Activated naive CD4-positive, alpha-beta T cell treated with anti-CD3 and anti-CD28 coated beads, Interleukin-2, amount 50 U/mL, for 72 hours (primary cell): Measurements from ENCODE around the gene MED1. TPM values are rescaled to one million over a fixed set of nuclear protein-coding genes. Genes with fewer than 3 reads are reported as not detected.
"Not testable (repeated sequence)": the region's sequence is repeated elsewhere in the genome, so short reads cannot be mapped to it uniquely, and the experiment has no call there.

Experiments used
- ATAC-seq, 2 donors: fragments of 150-1000 bp; cut with Tn5 transposase; 2 replicates each; pipeline ENCODE4 v1.10.0; 2021; ENCODE audit warnings: mild to moderate bottlenecking in 2 of 2, moderate library complexity in 2 of 2
- DNase-seq, 2 donors: peaks; one replicate each; pipeline ENCODE4 v3.0.0; 2021 to 2022; ENCODE audit warnings: low spot score in 2 of 2
- H3K27ac Mint-ChIP-seq, 2 donors: one replicate each; pipeline ENCODE4 v1.8.0; 2022; ENCODE audit warnings: mild to moderate bottlenecking in 2 of 2, mixed read lengths in 2 of 2
- H3K36me3 Mint-ChIP-seq, 2 donors: one replicate each; pipeline ENCODE4 v1.8.0; 2022; ENCODE audit warnings: mixed read lengths in 2 of 2
- H3K9me3 Mint-ChIP-seq, 2 donors: one replicate each; pipeline ENCODE4 v1.8.0; 2022; ENCODE audit warnings: mixed read lengths in 2 of 2
- total RNA-seq, 2 donors: library from RNA; stranded (reverse); gene quantifications; one replicate each; pipeline ENCODE4 v1.2.3, GENCODE V29; 2022

MED1 gene, protein sequence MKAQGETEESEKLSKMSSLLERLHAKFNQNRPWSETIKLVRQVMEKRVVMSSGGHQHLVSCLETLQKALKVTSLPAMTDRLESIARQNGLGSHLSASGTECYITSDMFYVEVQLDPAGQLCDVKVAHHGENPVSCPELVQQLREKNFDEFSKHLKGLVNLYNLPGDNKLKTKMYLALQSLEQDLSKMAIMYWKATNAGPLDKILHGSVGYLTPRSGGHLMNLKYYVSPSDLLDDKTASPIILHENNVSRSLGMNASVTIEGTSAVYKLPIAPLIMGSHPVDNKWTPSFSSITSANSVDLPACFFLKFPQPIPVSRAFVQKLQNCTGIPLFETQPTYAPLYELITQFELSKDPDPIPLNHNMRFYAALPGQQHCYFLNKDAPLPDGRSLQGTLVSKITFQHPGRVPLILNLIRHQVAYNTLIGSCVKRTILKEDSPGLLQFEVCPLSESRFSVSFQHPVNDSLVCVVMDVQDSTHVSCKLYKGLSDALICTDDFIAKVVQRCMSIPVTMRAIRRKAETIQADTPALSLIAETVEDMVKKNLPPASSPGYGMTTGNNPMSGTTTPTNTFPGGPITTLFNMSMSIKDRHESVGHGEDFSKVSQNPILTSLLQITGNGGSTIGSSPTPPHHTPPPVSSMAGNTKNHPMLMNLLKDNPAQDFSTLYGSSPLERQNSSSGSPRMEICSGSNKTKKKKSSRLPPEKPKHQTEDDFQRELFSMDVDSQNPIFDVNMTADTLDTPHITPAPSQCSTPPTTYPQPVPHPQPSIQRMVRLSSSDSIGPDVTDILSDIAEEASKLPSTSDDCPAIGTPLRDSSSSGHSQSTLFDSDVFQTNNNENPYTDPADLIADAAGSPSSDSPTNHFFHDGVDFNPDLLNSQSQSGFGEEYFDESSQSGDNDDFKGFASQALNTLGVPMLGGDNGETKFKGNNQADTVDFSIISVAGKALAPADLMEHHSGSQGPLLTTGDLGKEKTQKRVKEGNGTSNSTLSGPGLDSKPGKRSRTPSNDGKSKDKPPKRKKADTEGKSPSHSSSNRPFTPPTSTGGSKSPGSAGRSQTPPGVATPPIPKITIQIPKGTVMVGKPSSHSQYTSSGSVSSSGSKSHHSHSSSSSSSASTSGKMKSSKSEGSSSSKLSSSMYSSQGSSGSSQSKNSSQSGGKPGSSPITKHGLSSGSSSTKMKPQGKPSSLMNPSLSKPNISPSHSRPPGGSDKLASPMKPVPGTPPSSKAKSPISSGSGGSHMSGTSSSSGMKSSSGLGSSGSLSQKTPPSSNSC (N-terminal part only)
- total RNA-seq: 10 to 100 TPM; 63.8 to 65.4 TPM

- DNase-seq: peak; percentile 90 to 97
- Mint-ChIP-seq H3K27ac (peak within 1 kb of the TSS; percentile 96 to 99), H3K9me3 (no peaks in the 10 kb centered on the region), H3K36me3 (peaks cover 10 to 17% of the 10 kb centered on the region in 2 donors)
- peak; percentile 100 for ATAC-seq
Measured at GRCh38 chr17:39450847-39451581, at the start of gene MED1. Gene MED1 (minus strand): TSS chr17:39451263. CDS start chr17:39451062, 201 bp downstream.

- peaks cover 12 to 19% of the 10 kb centered on the region in 2 donors for H3K36me3 Mint-ChIP-seq
- ATAC-seq, H3K27ac Mint-ChIP-seq, H3K9me3 Mint-ChIP-seq, DNase-seq: not testable (repeated sequence)
Measured at GRCh38 chr17:39496921-39497320, 45.9 kb upstream of the MED1 start.

GRCh38 chr17:39487946-39488345 lies 36.9 kb upstream of the MED1 start:
- DNase-seq (no peak), ATAC-seq (no peak)
- peaks cover 5 to 9% of the 10 kb centered on the region in 2 donors for H3K36me3 Mint-ChIP-seq
- H3K27ac Mint-ChIP-seq: no peak overlapping the region
- no peaks in the 10 kb centered on the region for H3K9me3 Mint-ChIP-seq

- not testable (repeated sequence) for H3K27ac Mint-ChIP-seq, ATAC-seq, H3K36me3 Mint-ChIP-seq, H3K9me3 Mint-ChIP-seq, DNase-seq
Measured at GRCh38 chr17:39487490-39487889, 36.4 kb upstream of the MED1 start.

DNA sequence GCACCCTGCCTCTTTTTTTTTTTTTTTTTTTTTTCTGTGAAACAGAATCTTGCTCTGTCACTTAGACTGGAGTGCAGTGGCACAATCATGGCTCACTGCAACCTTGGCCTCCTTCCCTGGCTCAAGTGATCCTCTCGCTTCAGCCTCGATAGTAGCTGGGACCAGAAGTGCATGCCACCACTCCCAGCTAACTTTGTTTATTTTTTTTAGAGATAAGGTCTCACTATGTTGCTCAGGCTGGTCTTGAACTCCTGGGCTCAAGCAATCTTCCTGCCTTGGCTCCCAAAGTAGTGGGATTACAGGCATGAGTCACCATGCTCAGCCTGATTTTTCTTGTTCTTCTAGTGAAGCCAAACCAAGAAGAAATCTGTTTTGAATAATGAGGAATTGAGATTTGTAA lies 35.2 kb upstream of the MED1 start:
- H3K27ac Mint-ChIP-seq: peak overlapping the region in 1 of 2 donors; percentile 29
- ATAC-seq: no peak
- no peak for DNase-seq
- peaks cover 5 to 9% of the 10 kb centered on the region in 2 donors for H3K36me3 Mint-ChIP-seq
- H3K9me3 Mint-ChIP-seq: no peaks in the 10 kb centered on the region

- Mint-ChIP-seq H3K9me3 (no peaks in the 10 kb centered on the region), H3K36me3 (peaks cover 3 to 7% of the 10 kb centered on the region in 2 donors), H3K27ac (no peak overlapping the region)
- DNase-seq (no peak), ATAC-seq (no peak)
Measured at GRCh38 chr17:39485555-39485954, 34.5 kb upstream of the MED1 start.

GRCh38 chr17:39484178-39484577 lies 33.1 kb upstream of the MED1 start:
- Mint-ChIP-seq H3K36me3 (peaks cover 0 to 4% of the 10 kb centered on the region in 2 donors), H3K9me3 (no peaks in the 10 kb centered on the region), H3K27ac (no peak overlapping the region)
- DNase-seq (no peak), ATAC-seq (no peak)

- Mint-ChIP-seq H3K36me3 (peaks cover 0 to 4% of the 10 kb centered on the region in 2 donors), H3K9me3 (no peaks in the 10 kb centered on the region), H3K27ac (no peak overlapping the region)
- DNase-seq (no peak), ATAC-seq (no peak)
Measured at GRCh38 chr17:39483506-39483905, 32.4 kb upstream of the MED1 start.

DNA sequence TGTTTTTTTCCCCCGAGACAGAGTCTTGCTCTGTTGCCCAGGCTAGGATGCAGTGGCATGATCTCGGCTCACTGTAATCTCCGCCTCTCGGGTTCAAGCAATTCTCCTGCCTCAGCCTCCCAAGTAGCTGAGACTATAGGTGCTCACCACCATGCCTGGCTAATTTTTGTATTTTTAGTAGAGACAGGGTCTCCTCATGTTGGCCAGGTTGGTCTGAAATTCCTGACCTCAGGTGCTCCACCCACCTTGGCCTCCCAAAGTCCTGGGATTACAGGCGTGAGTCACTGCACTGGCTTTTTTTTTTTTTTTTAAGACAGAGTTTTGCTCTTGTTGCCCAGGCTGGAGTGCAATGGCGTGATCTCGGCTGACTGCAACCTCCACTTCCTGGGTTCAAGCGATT lies 28.6 kb upstream of the MED1 start:
- H3K9me3 Mint-ChIP-seq, ATAC-seq, H3K27ac Mint-ChIP-seq, DNase-seq, H3K36me3 Mint-ChIP-seq: not testable (repeated sequence)

DNA sequence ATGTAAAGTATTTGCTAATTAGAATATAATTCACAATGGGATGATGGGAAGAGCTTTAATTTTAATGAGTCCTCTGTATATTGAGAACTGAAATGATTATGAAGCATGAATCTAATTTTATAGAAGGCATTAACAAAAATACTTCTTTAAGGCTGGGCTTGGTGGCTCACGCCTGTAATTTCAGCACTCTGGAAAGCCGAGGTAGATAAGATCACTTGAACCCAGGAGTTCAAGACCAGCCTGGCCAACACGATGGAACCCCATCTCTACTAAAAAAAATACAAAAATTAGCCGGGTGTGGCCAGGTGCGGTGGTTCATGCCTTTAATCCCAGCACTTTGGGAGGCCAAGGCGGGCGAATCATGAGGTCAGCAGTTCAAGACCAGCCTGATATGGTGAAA lies 22.2 kb upstream of the MED1 start:
- ATAC-seq (no peak), DNase-seq (no peak)
- Mint-ChIP-seq H3K27ac (no peak overlapping the region), H3K36me3 (no peaks in the 10 kb centered on the region), H3K9me3 (no peaks in the 10 kb centered on the region)

DNA sequence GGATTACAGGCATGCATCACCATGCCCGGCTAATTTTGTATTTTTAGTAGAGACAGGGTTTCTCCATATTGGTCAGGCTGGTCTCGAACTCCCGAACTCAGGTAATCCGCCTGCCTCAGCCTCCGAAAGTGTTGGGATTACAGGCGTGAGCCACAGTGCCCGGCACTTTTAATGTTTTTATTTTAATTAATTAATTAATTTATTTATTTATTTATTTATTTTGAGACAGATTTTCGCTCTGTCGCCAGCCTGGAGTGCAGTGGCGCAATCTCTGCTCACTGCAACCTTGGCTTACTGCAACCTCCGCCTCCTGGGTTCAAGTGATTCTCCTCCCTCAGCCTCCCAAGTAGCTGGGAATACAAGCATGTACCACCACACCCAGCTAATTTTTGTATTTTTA lies 17.5 kb upstream of the MED1 start:
- not testable (repeated sequence) for H3K27ac Mint-ChIP-seq, H3K36me3 Mint-ChIP-seq, DNase-seq, H3K9me3 Mint-ChIP-seq, ATAC-seq

GRCh38 chr17:39464639-39465181 lies 13.6 kb upstream of the MED1 start:
- Mint-ChIP-seq H3K36me3 (peaks cover 16 to 26% of the 10 kb centered on the region in 2 donors), H3K27ac (peak overlapping the region; percentile 68 to 93)
- not testable (repeated sequence) for ATAC-seq, H3K9me3 Mint-ChIP-seq, DNase-seq

DNA sequence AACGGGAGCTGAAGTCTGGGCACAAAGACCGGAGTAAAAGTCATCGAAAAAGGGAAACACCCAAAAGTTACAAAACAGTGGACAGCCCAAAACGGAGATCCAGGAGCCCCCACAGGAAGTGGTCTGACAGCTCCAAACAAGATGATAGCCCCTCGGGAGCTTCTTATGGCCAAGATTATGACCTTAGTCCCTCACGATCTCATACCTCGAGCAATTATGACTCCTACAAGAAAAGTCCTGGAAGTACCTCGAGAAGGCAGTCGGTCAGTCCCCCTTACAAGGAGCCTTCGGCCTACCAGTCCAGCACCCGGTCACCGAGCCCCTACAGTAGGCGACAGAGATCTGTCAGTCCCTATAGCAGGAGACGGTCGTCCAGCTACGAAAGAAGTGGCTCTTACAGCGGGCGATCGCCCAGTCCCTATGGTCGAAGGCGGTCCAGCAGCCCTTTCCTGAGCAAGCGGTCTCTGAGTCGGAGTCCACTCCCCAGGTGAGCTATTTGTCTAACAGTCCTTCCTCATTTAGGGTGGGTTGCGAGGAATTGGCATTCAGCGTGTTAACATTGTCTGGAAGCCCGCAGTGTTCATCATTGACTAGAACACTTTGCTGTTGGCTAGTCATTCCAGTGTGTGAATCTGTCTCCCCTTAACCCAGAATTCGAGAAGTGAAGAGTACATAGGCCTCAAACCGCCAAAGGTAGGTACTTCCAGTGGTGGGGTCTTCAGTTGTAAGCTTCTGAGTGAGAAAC lies 11.7 kb upstream of the MED1 start:
- Mint-ChIP-seq H3K36me3 (peaks cover 16 to 26% of the 10 kb centered on the region in 2 donors), H3K27ac (peak overlapping the region; percentile 93 to 99), H3K9me3 (no peaks in the 10 kb centered on the region)
- no peak for DNase-seq
- no peak for ATAC-seq

- ATAC-seq (peak; percentile 5 to 9), DNase-seq (no peak)
- peak overlapping the region; percentile 93 to 99 for H3K27ac Mint-ChIP-seq
- peaks cover 16 to 26% of the 10 kb centered on the region in 2 donors for H3K36me3 Mint-ChIP-seq
- H3K9me3 Mint-ChIP-seq: no peaks in the 10 kb centered on the region
Measured at GRCh38 chr17:39461926-39462569, 11.0 kb upstream of the MED1 start.
